ENCODE results near the gene TRAF3.

The TRAF3 gene

DNA sequence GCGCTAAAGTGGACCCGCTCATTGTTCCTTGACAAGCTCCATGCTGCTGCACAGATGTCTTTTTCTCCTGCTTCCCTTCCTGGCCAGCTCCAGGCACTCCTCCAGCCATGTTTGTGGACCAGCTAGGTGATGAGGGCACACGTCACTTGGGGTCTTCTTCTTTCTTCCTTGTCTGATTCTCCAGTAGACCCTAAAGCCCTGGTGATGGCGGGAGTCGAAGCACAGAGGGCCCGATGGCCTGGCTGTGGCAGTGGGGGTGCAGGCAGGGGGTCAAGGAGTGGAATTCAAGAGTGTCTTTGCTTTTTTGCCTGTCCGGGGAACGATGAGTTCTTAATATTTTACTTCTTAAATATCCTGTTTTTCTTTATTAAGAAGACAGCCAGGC lies 122.3 kb downstream of the TRAF3 start:
- TF ChIP-seq CREB1 (IDR thresholded peaks at IDR 0.05; ENCODE audit: low read depth) (no peak), TEAD4 (IDR thresholded peaks at IDR 0.05) (no peak), RAD21 (IDR thresholded peaks at IDR 0.05; ENCODE audit: low read depth) (no peak)
- TF ChIP-seq, protein P1, sequence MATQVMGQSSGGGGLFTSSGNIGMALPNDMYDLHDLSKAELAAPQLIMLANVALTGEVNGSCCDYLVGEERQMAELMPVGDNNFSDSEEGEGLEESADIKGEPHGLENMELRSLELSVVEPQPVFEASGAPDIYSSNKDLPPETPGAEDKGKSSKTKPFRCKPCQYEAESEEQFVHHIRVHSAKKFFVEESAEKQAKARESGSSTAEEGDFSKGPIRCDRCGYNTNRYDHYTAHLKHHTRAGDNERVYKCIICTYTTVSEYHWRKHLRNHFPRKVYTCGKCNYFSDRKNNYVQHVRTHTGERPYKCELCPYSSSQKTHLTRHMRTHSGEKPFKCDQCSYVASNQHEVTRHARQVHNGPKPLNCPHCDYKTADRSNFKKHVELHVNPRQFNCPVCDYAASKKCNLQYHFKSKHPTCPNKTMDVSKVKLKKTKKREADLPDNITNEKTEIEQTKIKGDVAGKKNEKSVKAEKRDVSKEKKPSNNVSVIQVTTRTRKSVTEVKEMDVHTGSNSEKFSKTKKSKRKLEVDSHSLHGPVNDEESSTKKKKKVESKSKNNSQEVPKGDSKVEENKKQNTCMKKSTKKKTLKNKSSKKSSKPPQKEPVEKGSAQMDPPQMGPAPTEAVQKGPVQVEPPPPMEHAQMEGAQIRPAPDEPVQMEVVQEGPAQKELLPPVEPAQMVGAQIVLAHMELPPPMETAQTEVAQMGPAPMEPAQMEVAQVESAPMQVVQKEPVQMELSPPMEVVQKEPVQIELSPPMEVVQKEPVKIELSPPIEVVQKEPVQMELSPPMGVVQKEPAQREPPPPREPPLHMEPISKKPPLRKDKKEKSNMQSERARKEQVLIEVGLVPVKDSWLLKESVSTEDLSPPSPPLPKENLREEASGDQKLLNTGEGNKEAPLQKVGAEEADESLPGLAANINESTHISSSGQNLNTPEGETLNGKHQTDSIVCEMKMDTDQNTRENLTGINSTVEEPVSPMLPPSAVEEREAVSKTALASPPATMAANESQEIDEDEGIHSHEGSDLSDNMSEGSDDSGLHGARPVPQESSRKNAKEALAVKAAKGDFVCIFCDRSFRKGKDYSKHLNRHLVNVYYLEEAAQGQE (IDR thresholded peaks at IDR 0.05; ENCODE audit: low read depth): no peak

- TF ChIP-seq EGR1 (IDR thresholded peaks at IDR 0.05) (no peak), CREB1 (IDR thresholded peaks at IDR 0.05; ENCODE audit: low read depth) (no peak), EP300 (IDR thresholded peaks at IDR 0.05; ENCODE audit: borderline replicate concordance) (no peak), CEBPB (IDR thresholded peaks at IDR 0.05) (no peak), USF1 (IDR thresholded peaks at IDR 0.05) (no peak), RAD21 (IDR thresholded peaks at IDR 0.05; ENCODE audit: low read depth) (no peak), TEAD4 (IDR thresholded peaks at IDR 0.05) (no peak), NFIC (IDR thresholded peaks at IDR 0.05) (no peak), TAF1 (IDR thresholded peaks at IDR 0.05; ENCODE audit: low read depth) (no peak)
- TF ChIP-seq, protein P2, sequence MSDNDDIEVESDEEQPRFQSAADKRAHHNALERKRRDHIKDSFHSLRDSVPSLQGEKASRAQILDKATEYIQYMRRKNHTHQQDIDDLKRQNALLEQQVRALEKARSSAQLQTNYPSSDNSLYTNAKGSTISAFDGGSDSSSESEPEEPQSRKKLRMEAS (IDR thresholded peaks at IDR 0.05): no peak
These were observed 123.7 kb downstream of the TRAF3 start for GRCh38 chr14:102900631-102901571.

GRCh38 chr14:102901633-102902032 lies 124.4 kb downstream of the TRAF3 start:
- TF ChIP-seq CEBPB (IDR thresholded peaks at IDR 0.05) (no peak), USF1 (IDR thresholded peaks at IDR 0.05) (no peak), ZBTB7A (IDR thresholded peaks at IDR 0.05; ENCODE audit: low read depth) (no peak), EGR1 (IDR thresholded peaks at IDR 0.05) (no peak), TCF12 (IDR thresholded peaks at IDR 0.05; ENCODE audit: low read depth) (no peak), TEAD4 (IDR thresholded peaks at IDR 0.05) (no peak), TAF1 (IDR thresholded peaks at IDR 0.05; ENCODE audit: low read depth) (no peak), CREB1 (IDR thresholded peaks at IDR 0.05; ENCODE audit: low read depth) (no peak), FOXM1 (IDR thresholded peaks at IDR 0.05; ENCODE audit: borderline replicate concordance, low read depth) (no peak), EP300 (IDR thresholded peaks at IDR 0.05; ENCODE audit: borderline replicate concordance) (no peak), NFIC (IDR thresholded peaks at IDR 0.05) (no peak), YY1 (IDR thresholded peaks at IDR 0.05; ENCODE audit: low read depth) (no peak), RAD21 (IDR thresholded peaks at IDR 0.05; ENCODE audit: low read depth) (no peak)
- TF ChIP-seq, protein P1 (IDR thresholded peaks at IDR 0.05; ENCODE audit: low read depth): no peak
- TF ChIP-seq, protein P2 (IDR thresholded peaks at IDR 0.05): no peak

DNA sequence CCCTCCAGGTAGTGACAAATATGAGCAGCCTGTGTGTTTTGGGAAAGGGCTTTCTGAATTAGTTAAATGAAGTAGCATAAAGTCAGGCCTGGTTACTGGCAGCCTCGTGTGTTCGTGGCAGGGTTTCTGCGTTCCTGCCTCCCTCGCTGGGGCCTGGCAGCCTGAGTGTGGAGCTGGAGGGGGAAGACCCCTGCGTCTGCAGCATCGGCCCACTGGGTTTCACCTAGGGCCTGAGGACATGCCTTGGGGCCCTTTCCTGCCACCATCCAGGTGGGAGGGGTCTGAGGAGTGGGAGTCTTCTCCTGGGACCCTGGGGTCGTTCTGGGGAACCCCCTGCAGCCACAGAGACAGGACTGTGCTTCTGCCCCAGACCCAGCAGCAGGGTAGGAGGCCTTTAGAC lies 124.8 kb downstream of the TRAF3 start:
- TF ChIP-seq CEBPB (IDR thresholded peaks at IDR 0.05) (no peak), FOXM1 (IDR thresholded peaks at IDR 0.05; ENCODE audit: borderline replicate concordance, low read depth) (no peak), ZBTB7A (IDR thresholded peaks at IDR 0.05; ENCODE audit: low read depth) (no peak), CREB1 (IDR thresholded peaks at IDR 0.05; ENCODE audit: low read depth) (no peak), EP300 (IDR thresholded peaks at IDR 0.05; ENCODE audit: borderline replicate concordance) (no peak), RAD21 (IDR thresholded peaks at IDR 0.05; ENCODE audit: low read depth) (no peak), TEAD4 (IDR thresholded peaks at IDR 0.05) (no peak), YY1 (IDR thresholded peaks at IDR 0.05; ENCODE audit: low read depth) (no peak)
- TF ChIP-seq, protein P1 (IDR thresholded peaks at IDR 0.05; ENCODE audit: low read depth): no peak
- TF ChIP-seq, protein P2 (IDR thresholded peaks at IDR 0.05): no peak
